Measurements from ENCODE around the gene TNIP1.

DNA sequence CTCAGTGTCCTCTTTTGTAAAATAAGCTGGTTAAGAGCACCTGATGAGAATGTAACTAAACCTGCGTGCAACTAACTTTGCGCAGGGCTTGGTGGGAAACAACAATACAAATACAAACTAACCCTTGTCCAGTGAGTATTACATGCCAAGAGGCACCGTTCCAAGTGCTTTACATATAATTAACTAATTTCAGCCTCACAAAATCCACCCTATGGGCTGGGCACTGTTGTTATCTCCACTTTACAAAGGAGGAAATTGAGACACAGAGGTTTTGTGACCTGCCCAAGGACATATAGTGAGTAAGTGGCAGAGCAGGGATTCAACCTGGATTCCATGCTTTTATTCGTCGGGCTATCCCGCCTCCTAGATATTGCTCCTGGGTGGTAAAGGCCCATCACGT lies 26.2 kb upstream of the TNIP1 start:
- TF ChIP-seq, protein P1, sequence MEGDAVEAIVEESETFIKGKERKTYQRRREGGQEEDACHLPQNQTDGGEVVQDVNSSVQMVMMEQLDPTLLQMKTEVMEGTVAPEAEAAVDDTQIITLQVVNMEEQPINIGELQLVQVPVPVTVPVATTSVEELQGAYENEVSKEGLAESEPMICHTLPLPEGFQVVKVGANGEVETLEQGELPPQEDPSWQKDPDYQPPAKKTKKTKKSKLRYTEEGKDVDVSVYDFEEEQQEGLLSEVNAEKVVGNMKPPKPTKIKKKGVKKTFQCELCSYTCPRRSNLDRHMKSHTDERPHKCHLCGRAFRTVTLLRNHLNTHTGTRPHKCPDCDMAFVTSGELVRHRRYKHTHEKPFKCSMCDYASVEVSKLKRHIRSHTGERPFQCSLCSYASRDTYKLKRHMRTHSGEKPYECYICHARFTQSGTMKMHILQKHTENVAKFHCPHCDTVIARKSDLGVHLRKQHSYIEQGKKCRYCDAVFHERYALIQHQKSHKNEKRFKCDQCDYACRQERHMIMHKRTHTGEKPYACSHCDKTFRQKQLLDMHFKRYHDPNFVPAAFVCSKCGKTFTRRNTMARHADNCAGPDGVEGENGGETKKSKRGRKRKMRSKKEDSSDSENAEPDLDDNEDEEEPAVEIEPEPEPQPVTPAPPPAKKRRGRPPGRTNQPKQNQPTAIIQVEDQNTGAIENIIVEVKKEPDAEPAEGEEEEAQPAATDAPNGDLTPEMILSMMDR (IDR thresholded peaks at IDR 0.05), result no peak
- peak in 1 of 2 donors; percentile 46 for TF ChIP-seq POLR2A (IDR thresholded peaks at IDR 0.05)
